Glomerular endothelial cell (primary cell): ENCODE data around the gene GRK3. TPM values are rescaled to one million over a fixed set of nuclear protein-coding genes. Genes with fewer than 3 reads are reported as not detected.
"Not testable (repeated sequence)": the region's sequence is repeated elsewhere in the genome, so short reads cannot be mapped to it uniquely, and the experiment has no call there.

Experiments
- DNase-seq: peaks from one replicate; pipeline ENCODE4 v3.0.0-alpha.2; 2011; ENCODE audit warnings: low read depth, low spot score; ENCODE audit errors: extremely low read depth
- total RNA-seq: library from RNA; depleted of rRNA; stranded (reverse); fragments of >200 nt; gene quantifications from 2 replicates; pipeline ENCODE4 v1.2.3, GENCODE V29; 2015

The GRK3 gene
- total RNA-seq, 1 donor from 2014 or later = 0.76 TPM

GRCh38 chr22:25570486-25570885, 6.0 kb downstream of the GRK3 start:
- DNase-seq = no peak

- DNase-seq = not testable (repeated sequence)
These were observed 7.7 kb downstream of the GRK3 start for GRCh38 chr22:25571969-25572707.

GRCh38 chr22:25572708-25573171, 8.3 kb downstream of the GRK3 start:
- no peak for DNase-seq

GRCh38 chr22:25573841-25574240, 9.4 kb downstream of the GRK3 start:
- DNase-seq = no peak

- DNase-seq = no peak
These were observed 10.3 kb downstream of the GRK3 start for GRCh38 chr22:25574736-25575135.

- DNase-seq = not testable (repeated sequence)
These were observed 11.4 kb downstream of the GRK3 start for GRCh38 chr22:25575674-25576392.

DNA sequence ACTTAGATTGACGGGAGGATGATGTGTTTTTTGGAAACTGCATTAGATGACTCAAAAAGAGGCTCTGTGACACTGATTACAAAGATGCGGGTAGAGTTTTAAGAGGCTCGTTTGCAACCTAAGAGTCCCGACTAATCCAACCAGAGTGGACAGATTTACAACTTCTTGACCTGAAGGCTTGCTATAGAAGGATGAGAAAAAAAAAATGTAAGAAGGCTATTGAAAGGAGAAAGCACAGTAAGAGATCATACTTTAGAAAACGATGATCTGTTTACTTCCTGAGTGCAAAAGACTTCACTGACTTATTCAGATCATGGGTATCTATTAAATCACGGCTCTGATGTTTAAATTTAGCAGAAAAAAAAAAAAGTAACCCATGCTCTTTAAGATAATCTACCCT, 17.0 kb downstream of the GRK3 start:
- DNase-seq = not testable (repeated sequence)

DNA sequence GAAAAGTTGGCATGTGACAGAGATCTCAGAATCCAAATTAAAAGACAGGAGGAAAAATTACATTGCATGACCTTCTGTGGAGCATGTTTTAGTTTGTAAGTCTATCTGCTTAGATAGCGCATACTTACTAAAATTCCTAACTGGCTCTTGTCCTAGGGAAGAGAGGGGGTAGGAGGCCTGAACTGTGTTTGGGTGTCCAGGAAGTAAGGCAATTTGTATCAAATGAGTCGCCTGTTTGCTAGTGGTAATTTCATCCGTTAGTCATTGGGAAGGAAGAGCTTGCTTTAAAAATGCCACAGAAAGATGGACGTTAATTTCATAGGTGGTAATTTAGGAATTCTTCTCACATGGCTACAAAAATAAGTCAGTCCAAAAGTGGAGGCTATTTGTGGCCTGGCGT, 18.5 kb downstream of the GRK3 start:
- no peak for DNase-seq

- not testable (repeated sequence) for DNase-seq
These were observed 20.5 kb downstream of the GRK3 start for GRCh38 chr22:25584993-25585392.

DNA sequence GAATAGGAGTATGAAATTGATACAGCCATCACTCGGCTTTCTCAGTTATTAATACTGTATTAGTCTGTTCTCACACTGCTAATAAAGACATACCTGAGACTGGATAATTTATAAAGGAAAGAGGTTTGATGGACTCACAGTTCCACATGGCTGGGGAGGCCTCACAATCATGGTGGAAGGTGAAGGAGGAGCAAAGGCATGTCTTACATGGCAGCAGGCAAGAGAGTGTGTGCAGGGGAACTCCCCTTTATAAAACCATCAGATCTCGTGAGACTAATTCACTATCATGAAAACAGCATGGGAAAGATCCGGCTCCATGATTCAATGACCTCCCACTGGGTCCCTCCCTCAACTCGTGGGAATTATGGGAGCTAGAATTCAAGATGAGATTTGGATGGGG, 25.2 kb downstream of the GRK3 start:
- DNase-seq = not testable (repeated sequence)

GRCh38 chr22:25593323-25593722, 28.8 kb downstream of the GRK3 start:
- DNase-seq = not testable (repeated sequence)

- DNase-seq = no peak
These were observed 34.1 kb downstream of the GRK3 start for GRCh38 chr22:25598609-25599008.

- no peak for DNase-seq
These were observed 38.0 kb downstream of the GRK3 start for GRCh38 chr22:25602445-25602844.

- no peak for DNase-seq
These were observed 38.4 kb downstream of the GRK3 start for GRCh38 chr22:25602916-25603315.

GRCh38 chr22:25605146-25605545, 40.7 kb downstream of the GRK3 start:
- not testable (repeated sequence) for DNase-seq

DNA sequence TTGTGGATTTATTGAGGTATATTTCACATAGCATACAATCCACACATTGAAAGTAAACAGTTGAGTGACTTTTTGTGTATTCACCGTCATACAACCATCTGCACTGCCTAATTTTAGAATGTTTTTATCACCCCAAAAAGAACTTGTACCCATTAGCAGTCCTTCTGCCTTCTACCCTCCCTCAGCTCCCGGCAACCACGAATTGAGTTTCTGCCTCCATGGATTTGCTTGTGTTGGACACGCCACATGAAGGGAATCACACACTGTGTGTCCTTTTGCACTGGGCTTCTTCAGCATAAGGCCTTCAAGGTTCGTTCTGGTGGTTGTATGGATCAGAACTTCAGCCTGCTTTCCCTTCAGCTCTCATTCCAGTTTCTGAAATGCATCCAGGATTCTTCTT, 41.1 kb downstream of the GRK3 start:
- not testable (repeated sequence) for DNase-seq

DNA sequence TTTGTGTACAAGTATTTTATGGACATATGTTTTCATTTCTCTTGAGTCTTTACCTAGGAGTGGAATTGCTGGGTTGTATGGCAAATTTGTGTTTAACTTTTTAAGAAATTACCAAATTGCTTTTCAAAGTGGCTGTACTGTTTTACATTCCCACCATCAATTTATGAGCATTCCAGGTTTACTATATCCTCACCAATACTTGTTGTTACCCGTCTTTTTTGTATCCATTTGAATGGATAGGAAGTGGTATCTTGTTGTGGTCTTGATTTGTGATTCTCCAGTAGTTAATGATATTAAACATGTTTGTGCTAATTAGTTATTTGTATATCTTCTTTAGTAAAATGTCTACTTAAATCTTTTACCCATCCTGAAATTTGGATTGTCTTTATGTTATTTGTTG, 46.8 kb downstream of the GRK3 start:
- not testable (repeated sequence) for DNase-seq

- DNase-seq = not testable (repeated sequence)
These were observed 48.7 kb downstream of the GRK3 start for GRCh38 chr22:25613131-25613530.

DNA sequence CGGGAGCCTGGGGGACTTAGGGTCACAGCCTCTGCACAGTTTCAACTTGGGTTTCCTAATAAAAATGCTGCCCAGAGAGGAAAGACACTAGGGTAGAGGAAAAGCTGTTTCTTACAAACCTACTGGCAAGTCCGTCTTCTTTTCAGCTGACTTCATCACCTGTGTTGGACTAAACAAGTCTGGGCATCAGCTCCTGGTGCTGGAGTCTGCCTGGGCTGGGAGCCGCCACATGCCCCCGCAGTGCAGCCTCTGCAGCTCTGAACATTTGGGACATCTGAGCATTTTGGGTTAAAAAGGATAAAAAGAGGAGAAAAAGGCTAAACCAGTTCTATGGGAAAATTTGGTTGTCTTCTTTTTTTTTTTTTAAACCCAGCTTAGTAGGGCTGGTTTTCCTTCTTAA, 49.1 kb downstream of the GRK3 start:
- not testable (repeated sequence) for DNase-seq

GRCh38 chr22:25614791-25615190, 50.3 kb downstream of the GRK3 start:
- not testable (repeated sequence) for DNase-seq

- no peak for DNase-seq
These were observed 57.5 kb downstream of the GRK3 start for GRCh38 chr22:25621986-25622385.

GRCh38 chr22:25623310-25623734, 58.8 kb downstream of the GRK3 start:
- no peak for DNase-seq
